OCI-LY7 (cell line): ENCODE data around the gene C12orf56.

Experiments
- EZH2phosphoT487 ChIP-seq: fragments of 200-600 bp; sonication (generic); IDR thresholded peaks from 2 replicates; pipeline ENCODE4 v1.6.1; 2018; ENCODE audit warnings: low read depth, borderline replicate concordance, mild to moderate bottlenecking, mixed run types, antibody characterized with exemption, low read length, moderate library complexity, mixed read lengths
- TF ChIP-seq, protein P1 (sequence below): fragments of 200-600 bp; sonication (generic); conservative IDR thresholded peaks from 2 replicates; pipeline ENCODE4 v1.5.1; 2014; ENCODE audit warnings: mild to moderate bottlenecking, antibody characterized with exemption, low read length, moderate library complexity, mixed read lengths

DNA sequence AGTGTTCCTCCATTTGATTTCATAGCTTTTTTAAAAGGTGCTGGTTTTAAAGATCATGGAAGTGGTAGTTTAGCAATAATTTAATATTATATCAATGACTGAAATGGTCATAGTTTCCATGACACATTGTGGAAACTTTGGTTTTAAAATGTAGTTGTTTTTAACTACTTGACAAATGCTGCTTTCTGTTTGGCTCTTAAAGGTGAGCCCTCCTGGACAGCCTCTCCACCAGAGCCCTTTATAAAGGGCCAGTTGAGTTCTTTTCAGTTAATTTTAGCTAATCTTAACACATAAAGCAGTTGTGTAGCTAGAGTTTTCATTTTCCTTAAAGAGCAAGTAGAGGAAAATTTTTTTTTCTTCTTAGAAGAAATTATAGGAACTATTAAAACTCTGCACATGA is 27.7 kb upstream of the C12orf56 start:
- TF ChIP-seq, protein P1, sequence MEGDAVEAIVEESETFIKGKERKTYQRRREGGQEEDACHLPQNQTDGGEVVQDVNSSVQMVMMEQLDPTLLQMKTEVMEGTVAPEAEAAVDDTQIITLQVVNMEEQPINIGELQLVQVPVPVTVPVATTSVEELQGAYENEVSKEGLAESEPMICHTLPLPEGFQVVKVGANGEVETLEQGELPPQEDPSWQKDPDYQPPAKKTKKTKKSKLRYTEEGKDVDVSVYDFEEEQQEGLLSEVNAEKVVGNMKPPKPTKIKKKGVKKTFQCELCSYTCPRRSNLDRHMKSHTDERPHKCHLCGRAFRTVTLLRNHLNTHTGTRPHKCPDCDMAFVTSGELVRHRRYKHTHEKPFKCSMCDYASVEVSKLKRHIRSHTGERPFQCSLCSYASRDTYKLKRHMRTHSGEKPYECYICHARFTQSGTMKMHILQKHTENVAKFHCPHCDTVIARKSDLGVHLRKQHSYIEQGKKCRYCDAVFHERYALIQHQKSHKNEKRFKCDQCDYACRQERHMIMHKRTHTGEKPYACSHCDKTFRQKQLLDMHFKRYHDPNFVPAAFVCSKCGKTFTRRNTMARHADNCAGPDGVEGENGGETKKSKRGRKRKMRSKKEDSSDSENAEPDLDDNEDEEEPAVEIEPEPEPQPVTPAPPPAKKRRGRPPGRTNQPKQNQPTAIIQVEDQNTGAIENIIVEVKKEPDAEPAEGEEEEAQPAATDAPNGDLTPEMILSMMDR = no peak
- TF ChIP-seq EZH2phosphoT487 = no peak
